ENCODE results near the gene MBP.
"Not testable (repeated sequence)": the region's sequence is repeated elsewhere in the genome, so short reads cannot be mapped to it uniquely, and the experiment has no call there.

The MBP gene

GRCh38 chr18:76970770-76971559 lies 161.6 kb downstream of the MBP start:
- DNase-seq (ENCODE audit: low spot score) = no peak

- DNase-seq (ENCODE audit: low spot score) = no peak
These were observed 164.7 kb downstream of the MBP start for GRCh38 chr18:76967721-76968472.

GRCh38 chr18:76967299-76967698 lies 165.3 kb downstream of the MBP start:
- not testable (repeated sequence) for DNase-seq (ENCODE audit: low spot score)

- not testable (repeated sequence) for DNase-seq (ENCODE audit: low spot score)
These were observed 166.9 kb downstream of the MBP start for GRCh38 chr18:76965555-76966151.

GRCh38 chr18:76963936-76964335 lies 168.6 kb downstream of the MBP start:
- DNase-seq (ENCODE audit: low spot score) = no peak

GRCh38 chr18:76962851-76963250 lies 169.7 kb downstream of the MBP start:
- DNase-seq (ENCODE audit: low spot score) = no peak

GRCh38 chr18:76960528-76961035 lies 172.0 kb downstream of the MBP start:
- DNase-seq (ENCODE audit: low spot score) = no peak

- no peak for DNase-seq (ENCODE audit: low spot score)
These were observed 173.0 kb downstream of the MBP start for GRCh38 chr18:76959605-76960004.

GRCh38 chr18:76958692-76959341 lies 173.8 kb downstream of the MBP start:
- DNase-seq (ENCODE audit: low spot score) = no peak

GRCh38 chr18:76957384-76958355 lies 174.9 kb downstream of the MBP start:
- no peak for DNase-seq (ENCODE audit: low spot score)

- no peak for DNase-seq (ENCODE audit: low spot score)
These were observed 175.9 kb downstream of the MBP start for GRCh38 chr18:76956648-76957047.

GRCh38 chr18:76955524-76956170 lies 176.9 kb downstream of the MBP start:
- no peak for DNase-seq (ENCODE audit: low spot score)

GRCh38 chr18:76953583-76954233 lies 178.9 kb downstream of the MBP start:
- DNase-seq (ENCODE audit: low spot score) = no peak

- DNase-seq (ENCODE audit: low spot score) = no peak
These were observed 179.4 kb downstream of the MBP start for GRCh38 chr18:76953156-76953555.

GRCh38 chr18:76952747-76953146 lies 179.8 kb downstream of the MBP start:
- no peak for DNase-seq (ENCODE audit: low spot score)

- DNase-seq (ENCODE audit: low spot score) = no peak
These were observed 180.9 kb downstream of the MBP start for GRCh38 chr18:76951456-76952247.

- DNase-seq (ENCODE audit: low spot score) = no peak
These were observed 184.2 kb downstream of the MBP start for GRCh38 chr18:76948345-76948744.

GRCh38 chr18:76944346-76944745 lies 188.2 kb downstream of the MBP start:
- DNase-seq (ENCODE audit: low spot score) = not testable (repeated sequence)
